Amniotic stem cell (primary cell): ENCODE data around the gene CDH13.

Experiments used
- DNase-seq: peaks from one replicate; lab custom pipeline; 2025; lab: John Stamatoyannopoulos, UW

Gene CDH13

GRCh38 chr16:83245061-83245460, 618.3 kb downstream of the CDH13 start:
- no peak for DNase-seq

- DNase-seq: no peak
Observed at GRCh38 chr16:83247767-83248372, 621.1 kb downstream of the CDH13 start.

GRCh38 chr16:83248735-83249463, 622.1 kb downstream of the CDH13 start:
- DNase-seq: no peak

- no peak for DNase-seq
Observed at GRCh38 chr16:83253521-83253920, 626.8 kb downstream of the CDH13 start.

- DNase-seq: no peak
Observed at GRCh38 chr16:83258366-83258928, 631.7 kb downstream of the CDH13 start.

GRCh38 chr16:83266848-83267553, 640.2 kb downstream of the CDH13 start:
- no peak for DNase-seq

- no peak for DNase-seq
Observed at GRCh38 chr16:83268169-83268568, 641.4 kb downstream of the CDH13 start.

GRCh38 chr16:83269048-83269447, 642.3 kb downstream of the CDH13 start:
- DNase-seq: no peak

- no peak for DNase-seq
Observed at GRCh38 chr16:83269541-83269940, 642.8 kb downstream of the CDH13 start.

GRCh38 chr16:83270061-83270460, 643.3 kb downstream of the CDH13 start:
- DNase-seq: no peak

GRCh38 chr16:83270640-83271039, 643.9 kb downstream of the CDH13 start:
- no peak for DNase-seq

GRCh38 chr16:83271123-83271522, 644.4 kb downstream of the CDH13 start:
- DNase-seq: no peak

- DNase-seq: no peak
Observed at GRCh38 chr16:83271970-83272575, 645.3 kb downstream of the CDH13 start.

GRCh38 chr16:83272843-83273242, 646.1 kb downstream of the CDH13 start:
- no peak for DNase-seq

- no peak for DNase-seq
Observed at GRCh38 chr16:83273504-83274173, 646.9 kb downstream of the CDH13 start.

- no peak for DNase-seq
Observed at GRCh38 chr16:83279251-83279650, 652.5 kb downstream of the CDH13 start.

- DNase-seq: no peak
Observed at GRCh38 chr16:83285921-83286320, 659.2 kb downstream of the CDH13 start.

- DNase-seq: no peak
Observed at GRCh38 chr16:83296505-83296904, 669.7 kb downstream of the CDH13 start.

GRCh38 chr16:83298541-83298940, 671.8 kb downstream of the CDH13 start:
- DNase-seq: no peak

GRCh38 chr16:83300326-83300725, 673.6 kb downstream of the CDH13 start:
- DNase-seq: no peak

- DNase-seq: no peak
Observed at GRCh38 chr16:83301971-83302370, 675.2 kb downstream of the CDH13 start.

GRCh38 chr16:83302853-83303252, 676.1 kb downstream of the CDH13 start:
- no peak for DNase-seq
